HEK293 (cell line): Measurements from ENCODE around the gene OPCML.

Experiments
- AEBP2 ChIP-seq: fragments of 450-650 bp; formaldehyde crosslinking; IDR thresholded peaks from 2 replicates; pipeline ENCODE4 v1.5.1; 2016; ENCODE audit warnings: missing biosample characterization, missing genetic modification characterization, borderline replicate concordance
- ATF2 ChIP-seq: fragments of 450-650 bp; formaldehyde crosslinking; IDR thresholded peaks from 2 replicates; pipeline ENCODE4 v1.5.1; 2016; ENCODE audit warnings: missing biosample characterization, missing genetic modification characterization, low read depth
- CTCF ChIP-seq: fragments of 450-650 bp; formaldehyde crosslinking; IDR thresholded peaks from 2 replicates; pipeline ENCODE4 v1.5.1; 2016; ENCODE audit warnings: missing biosample characterization, missing genetic modification characterization
- GFI1B ChIP-seq: fragments of 450-650 bp; formaldehyde crosslinking; IDR thresholded peaks from 2 replicates; pipeline ENCODE4 v1.5.1; 2016; ENCODE audit warnings: missing biosample characterization, missing genetic modification characterization
- SP2 ChIP-seq: fragments of 450-650 bp; formaldehyde crosslinking; IDR thresholded peaks from 2 replicates; pipeline ENCODE4 v1.5.1; 2016; ENCODE audit warnings: missing biosample characterization, missing genetic modification characterization
- ZBTB10 ChIP-seq: fragments of 450-650 bp; formaldehyde crosslinking; IDR thresholded peaks from 2 replicates; pipeline ENCODE4 v1.5.1; 2016; ENCODE audit warnings: missing biosample characterization, missing genetic modification characterization
- ZNF155 ChIP-seq: fragments of 450-650 bp; formaldehyde crosslinking; IDR thresholded peaks from 2 replicates; pipeline ENCODE4 v1.5.1; 2016; ENCODE audit warnings: missing biosample characterization, missing genetic modification characterization
- ZNF248 ChIP-seq: fragments of 450-650 bp; formaldehyde crosslinking; IDR thresholded peaks from 2 replicates; pipeline ENCODE4 v1.5.1; 2017; ENCODE audit warnings: missing biosample characterization, missing genetic modification characterization
- ZNF274 ChIP-seq, 2 experiments: fragments of 200-500 bp in 1 of 2; fragments of 450-650 bp in 1 of 2; sonication (Bioruptor generic) in 1 of 2; formaldehyde crosslinking in 1 of 2; IDR thresholded peaks; 2 replicates each; pipeline versions ENCODE4 v1.5.1 to v1.6.1; 2014 to 2016; ENCODE audit warnings: borderline replicate concordance in 1 of 2, inconsistent platforms in 1 of 2, low read length in 1 of 2, missing biosample characterization in 1 of 2, missing genetic modification characterization in 1 of 2
- ZNF777 ChIP-seq: fragments of 450-650 bp; formaldehyde crosslinking; IDR thresholded peaks from 2 replicates; pipeline ENCODE4 v1.5.1; 2017; ENCODE audit warnings: missing biosample characterization, missing genetic modification characterization, borderline replicate concordance

- TF ChIP-seq CTCF (tag by site-specific recombination), result no peak
- TF ChIP-seq ZNF274 (IDR thresholded peaks at IDR 0.05; ENCODE audit: low read length), result no peak
- no peak for TF ChIP-seq ZNF274 (tag by site-specific recombination; IDR thresholded peaks at IDR 0.05; ENCODE audit: borderline replicate concordance)
- TF ChIP-seq AEBP2 (tag by site-specific recombination), result no peak
- TF ChIP-seq GFI1B (tag by site-specific recombination), result no peak
- TF ChIP-seq ZNF248 (tag by site-specific recombination), result no peak
- no peak for TF ChIP-seq ZBTB10 (tag by site-specific recombination)
- no peak for TF ChIP-seq ATF2 (tag by site-specific recombination)
- TF ChIP-seq SP2 (tag by site-specific recombination), result no peak
- TF ChIP-seq ZNF155, result no peak
- TF ChIP-seq ZNF777 (tag by site-specific recombination), result no peak
These were observed 254.4 kb downstream of the OPCML start for GRCh38 chr11:133277886-133278285.
